Tibial nerve (tissue), 4 donors: ENCODE measurements around the gene WDHD1.

Source experiments
- CTCF ChIP-seq, 5 experiments: fragments of 200-600 bp in 3 of 5; fragments of 450-650 bp in 2 of 5; sonication (generic) in 3 of 5; IDR thresholded peaks; one replicate each; pipeline ENCODE4 v1.5.1; 2016 to 2019; ENCODE audit warnings: antibody characterized with exemption in 5 of 5, mild to moderate bottlenecking in 3 of 5, moderate library complexity in 2 of 5
- EP300 ChIP-seq, 2 donors: sonication (generic); formaldehyde crosslinking; IDR thresholded peaks; one replicate each; pipeline ENCODE4 v1.6.1; 2017; ENCODE audit warnings: antibody characterized with exemption in 2 of 2, mild to moderate bottlenecking in 1 of 2
- POLR2A ChIP-seq, 2 donors: fragments of 450-650 bp; IDR thresholded peaks; one replicate each; pipeline ENCODE4 v1.6.1; 2017; ENCODE audit warnings: antibody characterized with exemption in 2 of 2, mild to moderate bottlenecking in 2 of 2, moderate library complexity in 2 of 2

- TF ChIP-seq CTCF (IDR thresholded peaks at IDR 0.05) (no peak), POLR2A (IDR thresholded peaks at IDR 0.05) (no peak), EP300 (IDR thresholded peaks at IDR 0.05) (no peak)
These were observed 21.8 kb downstream of the WDHD1 start for GRCh38 chr14:55005071-55005470.
